Lower lobe of right lung (tissue), 2 donors: Measurements from ENCODE around the gene FBXL4. TPM values are rescaled to one million over a fixed set of nuclear protein-coding genes. Genes with fewer than 3 reads are reported as not detected.

Experiments used
- ATAC-seq, 2 donors: fragments of 200-7000 bp; cut with Tn5 transposase; one replicate each; pipeline ENCODE4 v1.9.1; 2020 to 2022; ENCODE audit warnings: mild to moderate bottlenecking in 2 of 2, moderate library complexity in 2 of 2
- DNase-seq: peaks from one replicate; pipeline ENCODE4 v3.0.0-alpha.2; 2020
- H3K27ac ChIP-seq: fragments of 200-600 bp; one replicate; pipeline ENCODE4 v1.8.0; 2022
- H3K27me3 ChIP-seq: fragments of 200-600 bp; one replicate; pipeline ENCODE4 v1.8.0; 2022; ENCODE audit warnings: low read depth
- H3K36me3 ChIP-seq: fragments of 200-600 bp; one replicate; pipeline ENCODE4 v1.8.0; 2022; ENCODE audit warnings: mild to moderate bottlenecking
- H3K4me1 ChIP-seq: fragments of 200-600 bp; one replicate; pipeline ENCODE4 v1.8.0; 2022
- H3K4me3 ChIP-seq: fragments of 200-600 bp; one replicate; pipeline ENCODE4 v1.8.0; 2022; ENCODE audit warnings: mild to moderate bottlenecking
- H3K9me3 ChIP-seq: fragments of 200-600 bp; one replicate; pipeline ENCODE4 v1.8.0; 2022
- CTCF ChIP-seq: fragments of 200-600 bp; IDR thresholded peaks from one replicate; pipeline ENCODE4 v1.8.0; 2022; ENCODE audit warnings: antibody characterized with exemption, mild to moderate bottlenecking
- intact Hi-C: fragments of 100-400 bp; cut with DNase I; formaldehyde crosslinking; loops from one replicate; pipeline ENCODE4 v1.11.0; 2022
- total RNA-seq: library from RNA; stranded (reverse); fragmentation: NEBNext Ultra II Directional; extraction: Animal tissue kit (Norgen Biotek cat#: 25700); gene quantifications from one replicate; pipeline ENCODE4 v1.2.1, GENCODE V29; 2021
- donor health status: DM: no; HTN: yes; CAD: no; lungs with severe emphysema.

Gene FBXL4
- total RNA-seq, 1 donor from 2014 or later, result 21.1 TPM

DNA sequence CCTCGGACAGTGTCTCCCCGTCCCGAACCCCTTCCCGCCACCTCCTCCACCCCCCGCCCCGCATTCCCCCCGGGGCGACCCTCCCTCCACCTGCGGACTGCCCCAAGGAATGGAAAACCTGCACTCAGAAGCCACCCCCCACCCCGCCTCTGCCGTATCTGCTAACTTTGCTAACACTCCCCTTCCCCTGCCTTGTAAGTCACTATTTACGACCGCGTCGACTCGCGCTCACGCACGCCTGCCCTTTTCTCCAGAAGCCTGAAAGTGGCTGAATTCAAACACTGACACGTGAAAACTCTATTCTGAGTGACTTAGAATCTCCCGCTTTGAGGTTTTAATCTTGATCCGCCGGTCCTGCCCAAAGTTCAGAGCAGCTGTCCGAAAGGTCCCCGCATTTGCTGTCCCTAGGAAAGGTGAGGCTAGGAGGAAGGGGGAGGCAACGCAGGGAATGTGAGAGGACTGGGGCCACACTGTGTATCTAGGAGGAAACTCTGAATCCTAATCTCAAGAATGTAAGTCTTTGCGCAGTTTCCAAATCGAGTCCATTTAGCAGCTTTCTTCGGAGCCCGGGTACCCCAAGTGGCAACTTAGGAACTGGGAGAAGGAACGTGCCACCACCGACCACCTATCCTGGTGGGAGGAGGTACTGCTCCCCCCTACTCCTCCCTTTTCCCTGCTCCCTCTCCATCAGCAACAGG is 122.7 kb downstream of the FBXL4 start:
- Histone ChIP-seq H3K4me3 (no peak overlapping the region), H3K27me3 (peaks cover 86% of the 10 kb centered on the region), H3K4me1 (peaks cover 14% of the 10 kb centered on the region), H3K36me3 (no peaks in the 10 kb centered on the region), H3K9me3 (no peaks in the 10 kb centered on the region), H3K27ac (no peak overlapping the region)
- DNase-seq (no peak), ATAC-seq (no peak)
- intact Hi-C loops, result no loop called here
- no peak for TF ChIP-seq CTCF

- Histone ChIP-seq H3K4me1 (peaks cover 14% of the 10 kb centered on the region), H3K27me3 (peaks cover 79% of the 10 kb centered on the region), H3K36me3 (no peaks in the 10 kb centered on the region), H3K9me3 (no peaks in the 10 kb centered on the region), H3K4me3 (no peak overlapping the region), H3K27ac (no peak overlapping the region)
- ATAC-seq (peak; percentile 25 to 43), DNase-seq (no peak)
- no peak for TF ChIP-seq CTCF
- intact Hi-C loops, result no loop called here
These were observed 123.4 kb downstream of the FBXL4 start for GRCh38 chr6:98824162-98824901.

GRCh38 chr6:98823428-98824161 is 124.2 kb downstream of the FBXL4 start:
- Histone ChIP-seq H3K36me3 (no peaks in the 10 kb centered on the region), H3K4me1 (peaks cover 14% of the 10 kb centered on the region), H3K27ac (no peak overlapping the region), H3K9me3 (no peaks in the 10 kb centered on the region), H3K4me3 (no peak overlapping the region), H3K27me3 (peaks cover 72% of the 10 kb centered on the region)
- TF ChIP-seq CTCF, result no peak
- intact Hi-C loops, result no loop called here
- DNase-seq (no peak), ATAC-seq (no peak)

GRCh38 chr6:98821756-98822405 is 125.9 kb downstream of the FBXL4 start:
- TF ChIP-seq CTCF, result no peak
- no peak overlapping the region for H3K27ac ChIP-seq
- H3K36me3 ChIP-seq, result no peaks in the 10 kb centered on the region
- no peaks in the 10 kb centered on the region for H3K9me3 ChIP-seq
- peaks cover 7% of the 10 kb centered on the region for H3K4me1 ChIP-seq
- intact Hi-C loops, result no loop called here
- H3K4me3 ChIP-seq, result no peak overlapping the region
- H3K27me3 ChIP-seq, result peaks cover 55% of the 10 kb centered on the region
- no peak for ATAC-seq
- no peak for DNase-seq

Other genes starting within 250 kb of the FBXL4 start
- not detected for gene POU3F2, start 113.4 kb downstream of the FBXL4 start, total RNA-seq